Measurements from ENCODE around the gene GALNT10.

- TF ChIP-seq, protein P1, sequence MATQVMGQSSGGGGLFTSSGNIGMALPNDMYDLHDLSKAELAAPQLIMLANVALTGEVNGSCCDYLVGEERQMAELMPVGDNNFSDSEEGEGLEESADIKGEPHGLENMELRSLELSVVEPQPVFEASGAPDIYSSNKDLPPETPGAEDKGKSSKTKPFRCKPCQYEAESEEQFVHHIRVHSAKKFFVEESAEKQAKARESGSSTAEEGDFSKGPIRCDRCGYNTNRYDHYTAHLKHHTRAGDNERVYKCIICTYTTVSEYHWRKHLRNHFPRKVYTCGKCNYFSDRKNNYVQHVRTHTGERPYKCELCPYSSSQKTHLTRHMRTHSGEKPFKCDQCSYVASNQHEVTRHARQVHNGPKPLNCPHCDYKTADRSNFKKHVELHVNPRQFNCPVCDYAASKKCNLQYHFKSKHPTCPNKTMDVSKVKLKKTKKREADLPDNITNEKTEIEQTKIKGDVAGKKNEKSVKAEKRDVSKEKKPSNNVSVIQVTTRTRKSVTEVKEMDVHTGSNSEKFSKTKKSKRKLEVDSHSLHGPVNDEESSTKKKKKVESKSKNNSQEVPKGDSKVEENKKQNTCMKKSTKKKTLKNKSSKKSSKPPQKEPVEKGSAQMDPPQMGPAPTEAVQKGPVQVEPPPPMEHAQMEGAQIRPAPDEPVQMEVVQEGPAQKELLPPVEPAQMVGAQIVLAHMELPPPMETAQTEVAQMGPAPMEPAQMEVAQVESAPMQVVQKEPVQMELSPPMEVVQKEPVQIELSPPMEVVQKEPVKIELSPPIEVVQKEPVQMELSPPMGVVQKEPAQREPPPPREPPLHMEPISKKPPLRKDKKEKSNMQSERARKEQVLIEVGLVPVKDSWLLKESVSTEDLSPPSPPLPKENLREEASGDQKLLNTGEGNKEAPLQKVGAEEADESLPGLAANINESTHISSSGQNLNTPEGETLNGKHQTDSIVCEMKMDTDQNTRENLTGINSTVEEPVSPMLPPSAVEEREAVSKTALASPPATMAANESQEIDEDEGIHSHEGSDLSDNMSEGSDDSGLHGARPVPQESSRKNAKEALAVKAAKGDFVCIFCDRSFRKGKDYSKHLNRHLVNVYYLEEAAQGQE (IDR thresholded peaks at IDR 0.05; ENCODE audit: unreplicated experiment): no peak
- TF ChIP-seq, protein P2, sequence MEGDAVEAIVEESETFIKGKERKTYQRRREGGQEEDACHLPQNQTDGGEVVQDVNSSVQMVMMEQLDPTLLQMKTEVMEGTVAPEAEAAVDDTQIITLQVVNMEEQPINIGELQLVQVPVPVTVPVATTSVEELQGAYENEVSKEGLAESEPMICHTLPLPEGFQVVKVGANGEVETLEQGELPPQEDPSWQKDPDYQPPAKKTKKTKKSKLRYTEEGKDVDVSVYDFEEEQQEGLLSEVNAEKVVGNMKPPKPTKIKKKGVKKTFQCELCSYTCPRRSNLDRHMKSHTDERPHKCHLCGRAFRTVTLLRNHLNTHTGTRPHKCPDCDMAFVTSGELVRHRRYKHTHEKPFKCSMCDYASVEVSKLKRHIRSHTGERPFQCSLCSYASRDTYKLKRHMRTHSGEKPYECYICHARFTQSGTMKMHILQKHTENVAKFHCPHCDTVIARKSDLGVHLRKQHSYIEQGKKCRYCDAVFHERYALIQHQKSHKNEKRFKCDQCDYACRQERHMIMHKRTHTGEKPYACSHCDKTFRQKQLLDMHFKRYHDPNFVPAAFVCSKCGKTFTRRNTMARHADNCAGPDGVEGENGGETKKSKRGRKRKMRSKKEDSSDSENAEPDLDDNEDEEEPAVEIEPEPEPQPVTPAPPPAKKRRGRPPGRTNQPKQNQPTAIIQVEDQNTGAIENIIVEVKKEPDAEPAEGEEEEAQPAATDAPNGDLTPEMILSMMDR (conservative IDR thresholded peaks at IDR 0.05; ENCODE audit: low read depth in 2 of 2): no peak
- TF ChIP-seq POLR2AphosphoS5 (IDR thresholded peaks at IDR 0.05; ENCODE audit: low read depth) (no peak), EZH2 (IDR thresholded peaks at IDR 0.05; ENCODE audit: low read depth, unreplicated experiment) (no peak), CREB1 (CRISPR knock-in tag; IDR thresholded peaks at IDR 0.05; ENCODE audit: low read depth) (no peak), NANOG (IDR thresholded peaks at IDR 0.05; ENCODE audit: borderline replicate concordance) (no peak), EZH2phosphoT487 (IDR thresholded peaks at IDR 0.05; ENCODE audit: unreplicated experiment) (no peak), ZNF331 (CRISPR knock-in tag; IDR thresholded peaks at IDR 0.05; ENCODE audit: low read depth) (no peak), ETS1 (IDR thresholded peaks at IDR 0.05) (no peak), STAT1 (IDR thresholded peaks at IDR 0.05; ENCODE audit: unreplicated experiment) (no peak), ZNF114 (CRISPR knock-in tag; IDR thresholded peaks at IDR 0.05) (no peak), ZNF462 (CRISPR knock-in tag; IDR thresholded peaks at IDR 0.05) (no peak), JUNB (IDR thresholded peaks at IDR 0.05; ENCODE audit: unreplicated experiment) (no peak)
Measured at GRCh38 chr5:154403234-154403633, 212.7 kb downstream of the GALNT10 start.

All from GM23338 (cell line).